ENCODE results near the gene MGMT. TPM values are rescaled to one million over a fixed set of nuclear protein-coding genes. Genes with fewer than 3 reads are reported as not detected.

MGMT gene
- total RNA-seq, 1 experiment from 2014 or later: 0.61 TPM

DNA sequence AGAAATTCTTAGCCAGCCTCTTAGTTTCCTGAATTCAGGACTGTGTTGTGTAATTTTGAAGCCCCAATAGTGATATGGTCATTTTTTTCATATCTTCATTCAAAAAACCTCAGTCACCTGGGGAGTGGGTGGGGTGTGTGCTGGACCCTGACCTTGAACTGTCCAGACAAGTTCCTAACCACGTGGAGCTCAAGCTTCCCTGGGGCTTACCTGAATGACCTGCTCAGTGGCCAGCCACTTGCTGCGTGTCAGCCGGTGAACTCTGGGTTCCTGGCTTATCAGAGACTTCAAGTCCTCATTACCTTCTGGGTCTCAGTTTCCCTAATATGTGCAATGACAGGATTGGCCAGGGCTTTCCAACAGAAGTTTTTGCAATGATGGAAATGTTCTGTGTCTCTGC, 27.1 kb downstream of the MGMT start:
- no peak for DNase-seq (ENCODE audit: low read depth)

DNA sequence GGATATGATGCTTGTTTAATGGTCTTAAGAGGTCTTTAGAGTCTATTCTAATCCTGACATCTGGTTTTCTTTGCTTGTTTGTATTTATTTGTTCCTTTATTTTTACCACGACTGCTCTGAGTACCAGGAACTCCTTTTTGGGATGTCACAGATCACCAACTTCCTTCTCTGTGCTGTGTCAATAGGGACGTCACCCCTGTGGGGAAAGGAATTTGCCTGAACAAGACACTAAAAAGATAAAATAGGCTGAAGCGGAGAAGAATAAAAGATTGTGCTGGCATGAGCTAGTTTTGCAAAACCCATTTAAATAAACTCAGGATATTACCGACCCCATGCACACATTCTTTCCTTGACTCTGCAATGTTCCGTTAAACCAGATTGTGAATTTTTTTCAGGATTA, 27.7 kb downstream of the MGMT start:
- no peak for DNase-seq (ENCODE audit: low read depth)

GRCh38 chr10:129495256-129495655, 28.2 kb downstream of the MGMT start:
- DNase-seq (ENCODE audit: low read depth): no peak

- no peak for DNase-seq (ENCODE audit: low read depth)
Observed at GRCh38 chr10:129495698-129496097, 28.7 kb downstream of the MGMT start.

GRCh38 chr10:129497013-129497412, 30.0 kb downstream of the MGMT start:
- DNase-seq (ENCODE audit: low read depth): no peak

- DNase-seq (ENCODE audit: low read depth): no peak
Observed at GRCh38 chr10:129498680-129499079, 31.6 kb downstream of the MGMT start.

DNA sequence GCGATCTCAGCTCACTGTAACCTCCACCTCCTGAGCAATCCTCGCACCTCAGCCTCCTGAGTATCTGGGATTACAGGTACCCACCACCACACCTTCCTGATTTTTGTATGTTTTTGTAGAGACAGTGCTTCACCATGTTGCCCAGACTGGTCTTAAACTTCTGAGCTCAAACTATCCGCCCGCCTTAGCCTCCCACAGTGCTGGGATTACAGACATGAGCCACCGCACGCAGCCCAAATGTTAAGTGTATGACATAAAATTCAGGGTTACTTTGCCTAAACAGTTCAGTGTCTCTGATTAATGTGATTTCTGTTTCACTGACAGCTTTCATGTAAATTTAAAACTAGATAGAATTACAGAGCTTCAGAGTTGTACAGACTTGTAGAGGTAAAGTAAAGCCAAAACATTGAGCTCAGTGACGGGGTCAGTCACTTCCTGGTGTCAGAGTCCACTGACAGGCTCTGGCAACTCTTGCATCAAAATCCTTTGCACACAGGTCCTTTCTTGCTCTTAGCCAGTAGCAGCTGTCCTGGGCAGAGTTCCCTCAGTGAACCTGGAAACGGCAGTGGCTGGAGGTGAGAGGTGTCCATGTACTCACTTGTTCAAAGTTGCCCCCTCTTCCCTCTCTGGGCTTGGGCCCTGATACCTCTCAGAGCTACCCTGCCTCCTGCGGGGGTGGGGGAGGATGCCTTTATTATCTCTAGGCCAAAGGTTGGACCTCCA, 33.7 kb downstream of the MGMT start:
- DNase-seq (ENCODE audit: low read depth): no peak

DNA sequence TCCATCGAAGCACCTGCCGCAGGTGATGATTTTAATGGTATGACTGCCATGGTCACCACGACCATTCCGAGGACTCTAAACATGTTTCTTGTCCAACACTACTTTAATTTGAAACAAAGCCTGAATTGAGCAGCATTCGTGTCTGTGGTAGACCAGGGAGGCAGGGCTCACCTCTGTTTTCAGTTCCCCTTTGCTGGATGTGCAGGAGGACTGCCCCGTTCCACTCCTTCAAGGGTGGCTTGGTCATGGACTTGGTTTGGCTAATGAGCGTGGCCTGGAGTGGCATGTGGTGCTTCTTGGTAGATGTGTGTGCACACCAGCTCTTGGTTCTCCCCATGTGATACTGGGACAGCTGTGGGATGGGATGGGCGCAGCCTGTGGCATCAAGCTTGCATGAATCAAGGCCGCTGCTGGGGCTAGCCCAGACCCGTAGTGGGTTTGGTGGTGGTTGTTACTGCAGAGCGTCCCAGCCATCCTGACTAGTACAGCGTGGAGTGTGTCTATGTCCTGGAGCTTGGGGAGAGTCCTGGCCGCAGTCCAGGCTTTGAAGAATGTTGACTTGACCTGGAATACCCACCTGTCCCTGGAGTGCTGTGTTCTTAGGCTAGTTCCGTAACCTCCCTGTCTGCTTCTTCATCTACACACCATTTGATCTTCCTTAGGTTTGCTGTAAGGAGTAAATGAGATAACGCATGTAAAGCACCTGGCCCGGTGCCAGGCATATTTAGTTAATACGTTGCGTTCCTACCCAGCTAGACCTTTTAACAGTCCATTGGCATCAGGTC, 34.8 kb downstream of the MGMT start:
- DNase-seq (ENCODE audit: low read depth): no peak

DNA sequence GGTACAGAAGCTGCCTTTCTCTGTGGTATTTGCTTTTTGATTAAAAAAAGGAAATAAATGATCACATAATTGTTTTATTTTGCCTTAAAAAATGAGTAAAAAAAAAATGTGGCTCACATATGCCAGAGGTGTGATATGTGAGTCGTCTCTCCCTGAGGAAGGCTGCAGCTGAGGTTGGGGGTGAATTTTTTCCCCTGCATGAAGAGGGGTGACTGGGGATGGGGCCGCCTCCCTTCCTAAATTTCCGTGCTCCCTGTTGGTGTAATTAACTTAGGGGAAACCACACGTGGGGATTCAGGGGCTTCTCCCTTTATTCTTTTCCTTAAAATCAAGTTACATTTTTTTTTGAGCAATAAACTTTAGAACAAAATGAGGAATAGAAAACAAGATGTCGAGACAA, 35.4 kb downstream of the MGMT start:
- DNase-seq (ENCODE audit: low read depth): no peak

GRCh38 chr10:129505500-129506075, 38.5 kb downstream of the MGMT start:
- DNase-seq (ENCODE audit: low read depth): no peak

DNA sequence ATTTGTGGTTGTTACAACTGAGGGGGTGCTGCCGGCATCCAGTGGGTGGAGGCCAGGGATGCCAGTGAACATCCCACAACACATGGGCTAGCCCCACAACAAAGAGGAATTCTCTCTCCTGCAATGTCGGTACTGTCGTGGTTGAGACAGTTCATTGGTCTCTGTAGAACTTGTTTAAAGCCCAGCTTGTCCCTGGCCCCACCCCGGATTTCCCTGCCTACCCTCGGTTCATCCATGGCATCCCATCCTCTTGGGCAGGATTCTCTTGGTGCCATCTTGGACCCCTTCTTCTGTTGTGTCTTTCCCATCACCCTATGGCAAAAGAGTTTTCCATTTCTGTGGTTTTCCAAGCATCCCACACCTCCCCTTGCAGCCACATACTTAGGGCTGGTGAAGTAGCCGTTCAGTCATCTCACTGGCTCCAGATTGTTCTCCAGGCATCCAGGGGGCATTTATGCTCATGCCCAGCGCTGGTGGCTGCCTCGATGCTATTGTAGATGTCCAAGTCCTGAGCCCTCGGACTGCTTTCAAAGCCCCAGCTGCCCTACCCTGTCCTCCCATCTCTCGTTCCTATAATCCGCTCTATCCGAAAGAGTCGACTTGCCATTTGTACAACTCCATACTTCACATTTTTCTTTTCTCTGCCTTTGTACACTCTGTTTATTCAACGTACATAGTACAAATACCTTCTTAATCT, 39.2 kb downstream of the MGMT start:
- DNase-seq (ENCODE audit: low read depth): no peak

- DNase-seq (ENCODE audit: low read depth): no peak
Observed at GRCh38 chr10:129507216-129507889, 40.3 kb downstream of the MGMT start.

DNA sequence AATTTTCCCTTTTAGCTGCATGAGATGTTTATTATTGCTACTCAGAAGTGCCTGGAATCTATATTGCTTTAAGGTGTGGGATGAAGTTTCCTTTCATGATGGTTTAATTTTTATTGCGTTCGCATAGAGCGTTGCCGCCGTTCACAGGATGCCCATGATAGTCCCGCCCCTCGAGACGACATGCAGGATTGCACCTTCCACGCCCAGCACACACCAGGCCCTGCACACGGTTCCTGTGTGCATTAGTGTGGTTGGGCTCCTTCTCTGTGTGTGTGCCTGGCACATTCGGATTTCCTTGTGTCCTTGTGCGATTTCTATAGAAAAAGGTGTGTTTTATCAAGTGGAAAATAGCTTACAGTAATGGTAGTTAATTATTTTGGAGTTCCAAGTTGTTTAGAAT, 42.1 kb downstream of the MGMT start:
- no peak for DNase-seq (ENCODE audit: low read depth)

GRCh38 chr10:129509835-129510234, 42.8 kb downstream of the MGMT start:
- no peak for DNase-seq (ENCODE audit: low read depth)

DNA sequence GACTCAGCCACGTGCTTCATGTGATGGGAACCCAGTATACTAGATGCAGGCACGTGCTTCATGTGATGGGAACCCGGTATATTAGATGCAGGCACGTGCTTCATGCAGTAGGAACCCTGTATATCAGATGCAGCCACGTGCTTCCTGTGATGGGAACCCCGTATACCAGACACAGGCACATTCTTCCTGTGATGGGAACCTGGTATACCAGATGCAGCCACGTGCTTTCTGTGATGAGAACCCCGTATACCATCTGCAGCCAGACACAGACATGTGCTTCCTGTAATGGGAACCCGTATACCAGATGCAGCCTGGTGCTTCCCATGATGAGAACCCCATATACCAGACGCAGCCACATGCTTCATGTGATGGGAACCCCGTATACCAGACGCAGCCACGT, 44.0 kb downstream of the MGMT start:
- no peak for DNase-seq (ENCODE audit: low read depth)

GRCh38 chr10:129511758-129512157, 44.7 kb downstream of the MGMT start:
- DNase-seq (ENCODE audit: low read depth): no peak

GRCh38 chr10:129513312-129513711, 46.3 kb downstream of the MGMT start:
- no peak for DNase-seq (ENCODE audit: low read depth)

GRCh38 chr10:129514568-129515451, 47.8 kb downstream of the MGMT start:
- DNase-seq (ENCODE audit: low read depth): no peak

DNA sequence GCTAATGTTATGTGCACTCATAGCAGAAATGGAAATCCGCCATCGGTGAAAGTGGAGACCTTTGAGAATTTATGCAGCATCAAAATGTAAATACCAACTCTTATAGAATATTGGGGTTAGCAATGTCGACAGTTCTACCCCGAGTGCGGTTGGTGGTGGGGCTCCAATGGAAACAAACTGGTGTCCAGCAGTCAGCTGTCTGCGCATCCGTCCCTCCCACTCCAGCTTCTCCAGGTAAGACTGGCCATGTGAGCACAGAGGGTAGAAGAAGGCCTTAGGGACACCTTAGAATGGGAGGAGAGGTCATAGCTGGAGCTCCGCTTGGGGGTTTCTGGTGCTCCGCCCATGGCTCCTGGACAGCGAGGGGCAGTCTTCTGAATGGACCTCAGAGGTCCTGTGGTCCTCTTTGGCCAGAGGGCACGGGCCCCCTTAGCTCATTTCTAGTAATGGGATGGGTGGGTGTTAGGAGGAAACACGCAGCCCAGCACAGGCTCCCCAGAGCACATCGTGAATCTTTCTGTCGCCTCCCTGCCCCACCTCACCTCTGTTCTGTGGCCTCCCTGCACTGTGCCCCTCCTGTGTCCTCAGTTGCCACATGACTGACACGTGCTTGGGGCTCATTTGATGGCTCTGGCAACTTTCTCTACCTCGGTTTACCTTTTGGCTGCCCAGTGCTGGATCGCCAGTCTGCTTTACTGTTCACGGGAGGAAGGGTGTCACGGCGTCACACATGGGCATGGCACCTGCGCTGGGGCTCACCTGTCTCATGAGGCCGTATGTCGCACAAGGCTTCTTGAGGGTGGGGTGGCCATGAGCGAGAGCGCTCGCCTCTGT, 50.0 kb downstream of the MGMT start:
- no peak for DNase-seq (ENCODE audit: low read depth)

GRCh38 chr10:129517680-129518057, 50.6 kb downstream of the MGMT start:
- no peak for DNase-seq (ENCODE audit: low read depth)

Data from HT1080 (cell line).